Measurements from ENCODE around the gene PICK1. TPM values are rescaled to one million over a fixed set of nuclear protein-coding genes. Genes with fewer than 3 reads are reported as not detected.

PICK1 gene
- total RNA-seq, 1 donor from 2014 or later = 22.9 TPM

GRCh38 chr22:38088629-38089473, 31.6 kb downstream of the PICK1 start:
- DNase-seq (ENCODE audit: low read depth) (no peak), FAIRE-seq (no peak)
- Histone ChIP-seq H3K4me1 (ENCODE audit: insufficient read depth, low read length) (no peaks in the 10 kb centered on the region), H3K79me2 (ENCODE audit: insufficient read depth, low read length) (no peaks in the 10 kb centered on the region), H2AFZ (ENCODE audit: low read depth, low read length) (peak overlapping the region; percentile 47), H4K20me1 (ENCODE audit: insufficient read depth, low read length) (no peaks in the 10 kb centered on the region), H3K9ac (ENCODE audit: low read length) (no peak overlapping the region), H3K27ac (ENCODE audit: low read depth, low read length) (no peak overlapping the region), H3K27me3 (ENCODE audit: insufficient read depth, low read length) (no peaks in the 10 kb centered on the region), H3K4me2 (ENCODE audit: low read length) (peak overlapping the region; percentile 59), H3K36me3 (ENCODE audit: insufficient read depth, low read length) (no peaks in the 10 kb centered on the region), H3K9me3 (ENCODE audit: insufficient read depth, low read depth, low read length) (no peaks in the 10 kb centered on the region), H3K4me3 (ENCODE audit: insufficient read depth, low read depth, low read length) (no peak overlapping the region)
- no peak overlapping the region for H3K4me3 Mint-ChIP-seq (ENCODE audit: unreplicated experiment)
- H3K27me3 Mint-ChIP-seq (ENCODE audit: low read depth, unreplicated experiment) = peaks cover 7% of the 10 kb centered on the region
- TF ChIP-seq EZH2 (IDR thresholded peaks at IDR 0.05; ENCODE audit: insufficient read depth, low read length) (no peak), CTCF (IDR thresholded peaks at IDR 0.05; ENCODE audit: insufficient read depth, low read depth, low read length) (no peak)
- peaks cover 6% of the 10 kb centered on the region for H3K36me3 Mint-ChIP-seq (ENCODE audit: low read depth, unreplicated experiment)
- no peak overlapping the region for H3K27ac Mint-ChIP-seq (ENCODE audit: unreplicated experiment)
- no peaks in the 10 kb centered on the region for H3K4me1 Mint-ChIP-seq (ENCODE audit: low read depth, unreplicated experiment)
- no peaks in the 10 kb centered on the region for H3K9me3 Mint-ChIP-seq (ENCODE audit: unreplicated experiment)

GRCh38 chr22:38089474-38089851, 32.3 kb downstream of the PICK1 start:
- Histone ChIP-seq H3K4me3 (ENCODE audit: insufficient read depth, low read depth, low read length) (no peak overlapping the region), H3K27me3 (ENCODE audit: insufficient read depth, low read length) (no peaks in the 10 kb centered on the region), H3K27ac (ENCODE audit: low read depth, low read length) (no peak overlapping the region), H4K20me1 (ENCODE audit: insufficient read depth, low read length) (no peaks in the 10 kb centered on the region), H2AFZ (ENCODE audit: low read depth, low read length) (no peak overlapping the region), H3K9ac (ENCODE audit: low read length) (no peak overlapping the region), H3K4me2 (ENCODE audit: low read length) (no peak overlapping the region), H3K79me2 (ENCODE audit: insufficient read depth, low read length) (no peaks in the 10 kb centered on the region), H3K9me3 (ENCODE audit: insufficient read depth, low read depth, low read length) (no peaks in the 10 kb centered on the region), H3K36me3 (ENCODE audit: insufficient read depth, low read length) (no peaks in the 10 kb centered on the region), H3K4me1 (ENCODE audit: insufficient read depth, low read length) (no peaks in the 10 kb centered on the region)
- no peaks in the 10 kb centered on the region for H3K4me1 Mint-ChIP-seq (ENCODE audit: low read depth, unreplicated experiment)
- H3K36me3 Mint-ChIP-seq (ENCODE audit: low read depth, unreplicated experiment) = peaks cover 6% of the 10 kb centered on the region
- H3K27ac Mint-ChIP-seq (ENCODE audit: unreplicated experiment) = no peak overlapping the region
- TF ChIP-seq CTCF (IDR thresholded peaks at IDR 0.05; ENCODE audit: insufficient read depth, low read depth, low read length) = no peak
- no peak for TF ChIP-seq EZH2 (IDR thresholded peaks at IDR 0.05; ENCODE audit: insufficient read depth, low read length)
- FAIRE-seq = no peak
- no peaks in the 10 kb centered on the region for H3K9me3 Mint-ChIP-seq (ENCODE audit: unreplicated experiment)
- no peak for DNase-seq (ENCODE audit: low read depth)
- H3K4me3 Mint-ChIP-seq (ENCODE audit: unreplicated experiment) = no peak overlapping the region
- peaks cover 7% of the 10 kb centered on the region for H3K27me3 Mint-ChIP-seq (ENCODE audit: low read depth, unreplicated experiment)

GRCh38 chr22:38097058-38097457, 39.9 kb downstream of the PICK1 start:
- Mint-ChIP-seq H3K36me3 (ENCODE audit: low read depth, unreplicated experiment) (no peaks in the 10 kb centered on the region), H3K27me3 (ENCODE audit: low read depth, unreplicated experiment) (no peaks in the 10 kb centered on the region), H3K4me1 (ENCODE audit: low read depth, unreplicated experiment) (peaks cover 6% of the 10 kb centered on the region), H3K4me3 (ENCODE audit: unreplicated experiment) (peak overlapping the region; percentile 70), H3K27ac (ENCODE audit: unreplicated experiment) (no peak overlapping the region), H3K9me3 (ENCODE audit: unreplicated experiment) (no peaks in the 10 kb centered on the region)
- Histone ChIP-seq H3K79me2 (ENCODE audit: insufficient read depth, low read length) (no peaks in the 10 kb centered on the region), H2AFZ (ENCODE audit: low read depth, low read length) (no peak overlapping the region), H3K36me3 (ENCODE audit: insufficient read depth, low read length) (no peaks in the 10 kb centered on the region), H3K4me1 (ENCODE audit: insufficient read depth, low read length) (peaks cover 9% of the 10 kb centered on the region), H3K4me2 (ENCODE audit: low read length) (no peak overlapping the region), H3K9me3 (ENCODE audit: insufficient read depth, low read depth, low read length) (no peaks in the 10 kb centered on the region), H3K27ac (ENCODE audit: low read depth, low read length) (no peak overlapping the region), H3K9ac (ENCODE audit: low read length) (no peak overlapping the region), H3K4me3 (ENCODE audit: insufficient read depth, low read depth, low read length) (no peak overlapping the region), H4K20me1 (ENCODE audit: insufficient read depth, low read length) (no peaks in the 10 kb centered on the region), H3K27me3 (ENCODE audit: insufficient read depth, low read length) (no peaks in the 10 kb centered on the region)
- DNase-seq (ENCODE audit: low read depth) = no peak
- TF ChIP-seq CTCF (IDR thresholded peaks at IDR 0.05; ENCODE audit: insufficient read depth, low read depth, low read length) (no peak), EZH2 (IDR thresholded peaks at IDR 0.05; ENCODE audit: insufficient read depth, low read length) (no peak)
- FAIRE-seq = no peak

Measured in astrocyte (in vitro differentiated cells and primary cell).